Measurements from ENCODE around the gene HYAL3. TPM values are rescaled to one million over a fixed set of nuclear protein-coding genes. Genes with fewer than 3 reads are reported as not detected.
"Not testable (repeated sequence)": the region's sequence is repeated elsewhere in the genome, so short reads cannot be mapped to it uniquely, and the experiment has no call there.

The HYAL3 gene
- total RNA-seq, 2 donors from 2014 or later = 2.6 to 3.3 TPM

DNA sequence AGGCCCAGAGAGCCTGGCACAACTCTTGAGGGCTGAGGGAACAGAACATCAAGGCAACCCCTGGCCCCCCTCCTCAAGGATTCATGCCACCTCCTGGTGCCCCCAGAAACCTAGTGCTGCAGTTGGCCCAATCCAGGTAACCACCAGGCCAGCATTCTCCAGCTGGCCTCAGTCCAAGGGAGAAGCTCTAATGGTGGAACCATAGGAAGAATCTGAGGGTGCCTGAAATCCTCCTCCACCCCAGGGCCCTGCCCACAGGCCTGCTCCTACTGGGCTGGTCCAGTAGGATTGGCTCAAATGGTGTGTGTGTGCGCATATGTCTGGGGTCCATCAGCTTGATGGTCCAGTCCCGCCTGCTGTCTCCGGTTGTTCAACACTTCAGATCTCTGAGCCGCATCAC lies 15.6 kb upstream of the HYAL3 start:
- DNase-seq = no peak
- Histone ChIP-seq H3K36me3 (ENCODE audit: control insufficient read depth, insufficient read depth, low read length) (peaks cover 28% of the 10 kb centered on the region), H3K27me3 (ENCODE audit: control insufficient read depth, insufficient read depth, low read length, poor library complexity, severe bottlenecking) (no peaks in the 10 kb centered on the region), H3K4me3 (ENCODE audit: low read length) (no peak overlapping the region), H3K9ac (ENCODE audit: extremely low read depth, low read length, poor library complexity, severe bottlenecking) (no peak overlapping the region), H3K9me3 (ENCODE audit: control insufficient read depth, low read length) (peaks cover 4% of the 10 kb centered on the region), H3K27ac (ENCODE audit: low read depth, low read length) (no peak overlapping the region), H3K4me1 (ENCODE audit: control insufficient read depth, insufficient read depth, low read length) (peaks cover 4% of the 10 kb centered on the region)
- 96% methylated on average over 4 of the region's 4 CpGs; no CpG with 5 or more reads in 1 of the 2 experiments for WGBS, 2 experiments (ENCODE audit: insufficient coverage in 1 of 2, insufficient read length in 1 of 2)
- Mint-ChIP-seq H3K27ac (no peak overlapping the region), H3K4me3 (no peak overlapping the region), H3K36me3 (ENCODE audit: low read depth) (peaks cover 60% of the 10 kb centered on the region), H3K4me1 (peaks cover 9% of the 10 kb centered on the region), H3K27me3 (ENCODE audit: insufficient read depth) (no peaks in the 10 kb centered on the region), H3K9me3 (peaks cover 25% of the 10 kb centered on the region)
- TF ChIP-seq, protein P1, sequence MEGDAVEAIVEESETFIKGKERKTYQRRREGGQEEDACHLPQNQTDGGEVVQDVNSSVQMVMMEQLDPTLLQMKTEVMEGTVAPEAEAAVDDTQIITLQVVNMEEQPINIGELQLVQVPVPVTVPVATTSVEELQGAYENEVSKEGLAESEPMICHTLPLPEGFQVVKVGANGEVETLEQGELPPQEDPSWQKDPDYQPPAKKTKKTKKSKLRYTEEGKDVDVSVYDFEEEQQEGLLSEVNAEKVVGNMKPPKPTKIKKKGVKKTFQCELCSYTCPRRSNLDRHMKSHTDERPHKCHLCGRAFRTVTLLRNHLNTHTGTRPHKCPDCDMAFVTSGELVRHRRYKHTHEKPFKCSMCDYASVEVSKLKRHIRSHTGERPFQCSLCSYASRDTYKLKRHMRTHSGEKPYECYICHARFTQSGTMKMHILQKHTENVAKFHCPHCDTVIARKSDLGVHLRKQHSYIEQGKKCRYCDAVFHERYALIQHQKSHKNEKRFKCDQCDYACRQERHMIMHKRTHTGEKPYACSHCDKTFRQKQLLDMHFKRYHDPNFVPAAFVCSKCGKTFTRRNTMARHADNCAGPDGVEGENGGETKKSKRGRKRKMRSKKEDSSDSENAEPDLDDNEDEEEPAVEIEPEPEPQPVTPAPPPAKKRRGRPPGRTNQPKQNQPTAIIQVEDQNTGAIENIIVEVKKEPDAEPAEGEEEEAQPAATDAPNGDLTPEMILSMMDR (conservative IDR thresholded peaks at IDR 0.05) = no peak

DNA sequence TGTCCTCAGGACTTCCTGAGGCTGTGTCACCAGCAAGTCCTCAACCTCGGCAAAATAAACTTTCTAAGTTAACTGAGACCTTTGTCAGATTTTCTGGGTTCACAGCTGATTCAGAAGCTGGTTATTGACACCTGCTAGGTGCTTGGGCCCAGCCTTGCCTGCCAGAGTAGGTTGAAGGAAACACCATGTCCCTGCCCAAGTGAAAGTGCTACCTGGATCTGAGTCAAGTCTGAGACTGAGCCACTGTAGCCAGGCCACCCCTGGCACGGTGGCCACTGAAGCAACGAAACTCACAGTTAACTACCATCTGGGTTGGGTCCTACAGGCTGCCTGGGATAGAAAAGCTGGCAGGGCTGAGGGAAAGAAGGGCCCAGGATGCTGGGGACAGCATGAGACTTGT lies 15.1 kb upstream of the HYAL3 start:
- no peak overlapping the region for H3K4me3 Mint-ChIP-seq
- Histone ChIP-seq H3K27me3 (ENCODE audit: control insufficient read depth, insufficient read depth, low read length, poor library complexity, severe bottlenecking) (no peaks in the 10 kb centered on the region), H3K36me3 (ENCODE audit: control insufficient read depth, insufficient read depth, low read length) (peaks cover 23% of the 10 kb centered on the region), H3K4me1 (ENCODE audit: control insufficient read depth, insufficient read depth, low read length) (no peaks in the 10 kb centered on the region), H3K9me3 (ENCODE audit: control insufficient read depth, low read length) (peaks cover 9% of the 10 kb centered on the region), H3K9ac (ENCODE audit: extremely low read depth, low read length, poor library complexity, severe bottlenecking) (no peak overlapping the region), H3K27ac (ENCODE audit: low read depth, low read length) (peak overlapping the region; percentile 25), H3K4me3 (ENCODE audit: low read length) (no peak overlapping the region)
- no peak for DNase-seq
- H3K4me1 Mint-ChIP-seq = peaks cover 5% of the 10 kb centered on the region
- TF ChIP-seq, protein P1 (conservative IDR thresholded peaks at IDR 0.05) = no peak
- H3K36me3 Mint-ChIP-seq (ENCODE audit: low read depth) = peaks cover 59% of the 10 kb centered on the region
- 93 to 100% methylated on average over 2 to 3 of the region's 3 CpGs for WGBS, 2 experiments (ENCODE audit: insufficient coverage in 1 of 2, insufficient read length in 1 of 2)
- peak overlapping the region; percentile 17 for H3K27ac Mint-ChIP-seq
- peaks cover 29% of the 10 kb centered on the region for H3K9me3 Mint-ChIP-seq
- H3K27me3 Mint-ChIP-seq (ENCODE audit: insufficient read depth) = no peaks in the 10 kb centered on the region

DNA sequence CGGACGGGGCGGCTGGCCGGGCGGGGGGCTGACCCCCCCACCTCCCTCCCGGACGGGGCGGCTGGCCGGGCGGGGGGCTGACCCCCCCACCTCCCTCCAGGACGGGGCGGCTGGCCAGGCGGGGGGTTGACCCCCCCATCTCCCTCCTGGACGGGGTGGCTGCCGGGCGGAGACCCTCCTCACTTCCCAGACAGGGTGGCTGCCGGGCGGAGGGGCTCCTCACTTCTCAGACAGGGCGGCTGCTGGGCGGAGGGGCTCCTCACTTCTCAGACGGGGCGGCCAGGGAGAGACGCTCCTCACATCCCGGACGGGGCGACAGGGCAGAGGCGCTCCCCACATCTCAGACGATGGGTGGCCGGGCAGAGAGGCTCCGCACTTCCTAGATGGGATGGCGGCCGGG lies 12.8 kb upstream of the HYAL3 start:
- not testable (repeated sequence) for H3K27ac Mint-ChIP-seq; H3K27ac ChIP-seq (ENCODE audit: low read depth, low read length); H3K4me3 ChIP-seq (ENCODE audit: low read length); H3K9ac ChIP-seq (ENCODE audit: extremely low read depth, low read length, poor library complexity, severe bottlenecking); H3K4me3 Mint-ChIP-seq; H3K4me1 Mint-ChIP-seq; H3K27me3 Mint-ChIP-seq (ENCODE audit: insufficient read depth); H3K27me3 ChIP-seq (ENCODE audit: control insufficient read depth, insufficient read depth, low read length, poor library complexity, severe bottlenecking); DNase-seq; H3K36me3 ChIP-seq (ENCODE audit: control insufficient read depth, insufficient read depth, low read length); H3K4me1 ChIP-seq (ENCODE audit: control insufficient read depth, insufficient read depth, low read length)
- peaks cover 20% of the 10 kb centered on the region for H3K9me3 ChIP-seq (ENCODE audit: control insufficient read depth, low read length)
- peaks cover 40% of the 10 kb centered on the region for H3K36me3 Mint-ChIP-seq (ENCODE audit: low read depth)
- 95 to 100% methylated on average over 3 to 18 of the region's 32 CpGs for WGBS, 2 experiments (ENCODE audit: insufficient coverage in 1 of 2, insufficient read length in 1 of 2)
- peaks cover 51% of the 10 kb centered on the region for H3K9me3 Mint-ChIP-seq

DNA sequence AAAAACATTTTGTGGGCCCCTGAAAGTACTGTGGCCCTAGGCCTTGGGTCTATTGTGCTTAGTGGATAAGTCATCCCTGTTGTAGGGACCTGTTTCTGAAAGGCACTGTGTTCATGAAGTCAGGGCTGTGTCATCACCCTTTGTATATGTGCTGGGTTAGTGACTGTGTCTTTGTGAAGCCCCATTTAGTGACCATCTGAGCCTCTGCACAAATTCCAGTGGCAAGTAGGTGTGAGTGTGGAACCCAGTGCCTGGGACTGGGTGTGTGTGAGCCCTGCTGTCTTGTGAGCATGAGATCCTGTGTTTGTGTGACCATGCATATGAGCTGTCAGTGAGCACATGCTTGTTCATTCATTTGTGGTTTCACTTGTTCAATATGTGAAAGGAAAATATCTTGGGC lies 5.4 kb upstream of the HYAL3 start:
- no peak overlapping the region for H3K27ac Mint-ChIP-seq
- H3K27me3 ChIP-seq (ENCODE audit: control insufficient read depth, insufficient read depth, low read length, poor library complexity, severe bottlenecking) = no peaks in the 10 kb centered on the region

More for the DNA sequence above, 5.4 kb upstream of the HYAL3 start:
- TF ChIP-seq, protein P1 (conservative IDR thresholded peaks at IDR 0.05) = no peak
- peaks cover 3% of the 10 kb centered on the region for H3K4me1 ChIP-seq (ENCODE audit: control insufficient read depth, insufficient read depth, low read length)
- H3K9me3 ChIP-seq (ENCODE audit: control insufficient read depth, low read length) = peaks cover 27% of the 10 kb centered on the region
- H3K36me3 Mint-ChIP-seq (ENCODE audit: low read depth) = peaks cover 2% of the 10 kb centered on the region
- H3K9ac ChIP-seq (ENCODE audit: extremely low read depth, low read length, poor library complexity, severe bottlenecking) = no peak overlapping the region
- no peaks in the 10 kb centered on the region for H3K27me3 Mint-ChIP-seq (ENCODE audit: insufficient read depth)
- no peak overlapping the region for H3K4me3 ChIP-seq (ENCODE audit: low read length)
- no peaks in the 10 kb centered on the region for H3K36me3 ChIP-seq (ENCODE audit: control insufficient read depth, insufficient read depth, low read length)
- H3K27ac ChIP-seq (ENCODE audit: low read depth, low read length) = no peak overlapping the region
- no peak overlapping the region for H3K4me3 Mint-ChIP-seq
- DNase-seq = peak; percentile 29
- peaks cover 16% of the 10 kb centered on the region for H3K4me1 Mint-ChIP-seq
- peaks cover 47% of the 10 kb centered on the region for H3K9me3 Mint-ChIP-seq

Measured in endodermal cell (in vitro differentiated cells).